Skeletal muscle satellite cell (primary cell): ENCODE measurements around the gene CHRD.

Experiments
- H3K27me3 ChIP-seq: 2 replicates; pipeline ENCODE4 v1.7.0; 2013; ENCODE audit warnings: low read length; ENCODE audit not compliant: control insufficient read depth, insufficient read depth
- H3K36me3 ChIP-seq: 2 replicates; pipeline ENCODE4 v1.7.0; 2013; ENCODE audit warnings: mild to moderate bottlenecking, control low read depth, low read length; ENCODE audit not compliant: insufficient read depth
- H3K4me1 ChIP-seq: 2 replicates; pipeline ENCODE4 v1.7.0; 2013; ENCODE audit warnings: low read length; ENCODE audit not compliant: control insufficient read depth, insufficient read depth
- H3K4me2 ChIP-seq: 2 replicates; pipeline ENCODE4 v1.7.0; 2013; ENCODE audit warnings: mild to moderate bottlenecking, low read length
- H3K4me3 ChIP-seq: 2 replicates; pipeline ENCODE4 v1.7.0; 2013; ENCODE audit warnings: low read length
- H3K9ac ChIP-seq: 2 replicates; pipeline ENCODE4 v1.7.0; 2013; ENCODE audit warnings: mild to moderate bottlenecking, low read depth, low read length, moderate library complexity
- H3K9me3 ChIP-seq: replicated peaks from 2 replicates; pipeline ENCODE4 v1.7.0; 2013; ENCODE audit warnings: mild to moderate bottlenecking, control low read depth, low read length

The CHRD gene

DNA sequence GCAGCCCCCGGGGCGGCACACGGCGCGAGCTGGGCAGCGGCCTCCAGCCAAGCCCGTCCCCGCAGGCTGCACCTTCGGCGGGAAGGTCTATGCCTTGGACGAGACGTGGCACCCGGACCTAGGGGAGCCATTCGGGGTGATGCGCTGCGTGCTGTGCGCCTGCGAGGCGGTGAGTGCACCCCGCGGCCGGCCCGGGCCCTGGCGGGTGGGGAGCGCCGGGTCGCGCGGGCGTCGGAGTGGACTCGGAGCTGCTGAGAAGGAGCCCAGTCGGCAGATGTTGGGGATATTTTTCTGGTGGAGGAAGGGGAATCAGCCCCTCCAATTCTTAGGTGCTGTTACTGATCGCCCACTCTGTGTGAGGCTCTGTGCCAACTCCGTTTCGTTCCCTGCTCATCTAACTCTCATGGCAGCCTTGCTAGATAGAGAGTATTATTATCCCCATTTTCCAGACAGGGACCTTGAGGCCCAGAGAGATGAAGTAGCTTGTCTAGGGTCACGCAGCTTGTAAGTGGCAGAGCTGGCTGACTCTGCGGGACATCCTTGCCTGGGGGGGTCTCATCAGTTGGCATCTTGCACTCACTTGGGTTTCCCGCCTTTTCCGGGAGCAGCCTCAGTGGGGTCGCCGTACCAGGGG is 890 bp downstream of the CHRD start:
- Histone ChIP-seq H3K4me2 (peak overlapping the region; percentile 78), H3K9me3 (no peaks in the 10 kb centered on the region), H3K4me1 (peaks cover 22% of the 10 kb centered on the region), H3K9ac (no peak overlapping the region), H3K27me3 (peaks cover 47% of the 10 kb centered on the region), H3K4me3 (peak overlapping the region; percentile 65), H3K36me3 (no peaks in the 10 kb centered on the region)

DNA sequence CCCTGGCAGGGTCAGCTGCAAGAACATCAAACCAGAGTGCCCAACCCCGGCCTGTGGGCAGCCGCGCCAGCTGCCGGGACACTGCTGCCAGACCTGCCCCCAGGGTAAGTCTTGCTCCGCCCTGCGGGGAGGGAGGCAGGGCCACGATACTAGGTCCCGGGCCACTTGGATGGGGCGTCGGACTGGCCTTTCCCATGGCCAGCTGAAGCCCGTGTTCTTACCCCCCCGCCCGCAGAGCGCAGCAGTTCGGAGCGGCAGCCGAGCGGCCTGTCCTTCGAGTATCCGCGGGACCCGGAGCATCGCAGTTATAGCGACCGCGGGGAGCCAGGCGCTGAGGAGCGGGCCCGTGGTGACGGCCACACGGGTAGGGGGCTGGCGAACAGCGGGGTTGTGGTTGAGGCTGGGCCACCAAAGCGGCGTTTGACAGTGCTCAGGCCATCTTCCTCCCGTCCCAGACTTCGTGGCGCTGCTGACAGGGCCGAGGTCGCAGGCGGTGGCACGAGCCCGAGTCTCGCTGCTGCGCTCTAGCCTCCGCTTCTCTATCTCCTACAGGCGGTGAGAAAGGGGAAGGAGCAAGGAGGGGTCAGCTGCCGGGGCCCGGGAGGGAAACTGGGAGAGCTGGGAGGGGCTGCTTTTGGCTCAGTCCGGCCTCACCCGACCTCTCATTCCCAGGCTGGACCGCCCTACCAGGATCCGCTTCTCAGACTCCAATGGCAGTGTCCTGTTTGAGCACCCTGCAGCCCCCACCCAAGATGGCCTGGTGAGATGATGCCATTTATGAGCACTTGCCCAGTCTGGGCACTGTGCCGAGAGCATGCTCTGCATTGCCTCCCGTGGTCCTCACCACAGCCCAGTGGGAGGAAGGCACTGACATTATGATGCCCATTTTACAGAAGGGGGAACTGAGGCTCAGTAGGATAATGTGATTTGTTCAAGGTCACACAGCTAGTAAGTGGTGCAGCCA is 1.7 kb downstream of the CHRD start:
- Histone ChIP-seq H3K9me3 (no peaks in the 10 kb centered on the region), H3K4me2 (peak overlapping the region; percentile 78), H3K36me3 (no peaks in the 10 kb centered on the region), H3K4me1 (peaks cover 22% of the 10 kb centered on the region), H3K9ac (no peak overlapping the region), H3K4me3 (peak overlapping the region; percentile 65), H3K27me3 (peaks cover 42% of the 10 kb centered on the region)

DNA sequence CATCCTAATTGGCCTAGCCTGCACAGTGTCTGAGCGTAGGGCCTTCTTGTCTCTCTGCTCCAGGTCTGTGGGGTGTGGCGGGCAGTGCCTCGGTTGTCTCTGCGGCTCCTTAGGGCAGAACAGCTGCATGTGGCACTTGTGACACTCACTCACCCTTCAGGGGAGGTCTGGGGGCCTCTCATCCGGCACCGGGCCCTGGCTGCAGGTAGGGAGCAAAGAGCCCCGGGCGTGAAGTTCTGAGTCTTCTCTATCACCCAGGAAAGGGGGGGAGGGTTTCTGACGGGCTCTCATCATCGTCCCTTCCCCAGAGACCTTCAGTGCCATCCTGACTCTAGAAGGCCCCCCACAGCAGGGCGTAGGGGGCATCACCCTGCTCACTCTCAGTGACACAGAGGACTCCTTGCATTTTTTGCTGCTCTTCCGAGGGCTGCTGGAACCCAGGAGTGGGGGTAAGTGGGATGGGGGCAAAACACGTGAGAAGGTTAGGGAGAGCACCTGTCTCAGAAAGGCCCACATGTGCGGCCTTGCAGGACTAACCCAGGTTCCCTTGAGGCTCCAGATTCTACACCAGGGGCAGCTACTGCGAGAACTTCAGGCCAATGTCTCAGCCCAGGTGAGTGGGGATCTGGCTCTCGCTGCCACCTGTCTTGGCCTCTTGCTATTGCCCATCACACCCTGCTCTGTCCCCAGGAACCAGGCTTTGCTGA is 2.6 kb downstream of the CHRD start:
- H3K9ac ChIP-seq: no peak overlapping the region
- H3K36me3 ChIP-seq: no peaks in the 10 kb centered on the region
- no peak overlapping the region for H3K4me3 ChIP-seq
- peaks cover 22% of the 10 kb centered on the region for H3K4me1 ChIP-seq
- H3K4me2 ChIP-seq: no peak overlapping the region
- no peaks in the 10 kb centered on the region for H3K9me3 ChIP-seq
- peaks cover 43% of the 10 kb centered on the region for H3K27me3 ChIP-seq

DNA sequence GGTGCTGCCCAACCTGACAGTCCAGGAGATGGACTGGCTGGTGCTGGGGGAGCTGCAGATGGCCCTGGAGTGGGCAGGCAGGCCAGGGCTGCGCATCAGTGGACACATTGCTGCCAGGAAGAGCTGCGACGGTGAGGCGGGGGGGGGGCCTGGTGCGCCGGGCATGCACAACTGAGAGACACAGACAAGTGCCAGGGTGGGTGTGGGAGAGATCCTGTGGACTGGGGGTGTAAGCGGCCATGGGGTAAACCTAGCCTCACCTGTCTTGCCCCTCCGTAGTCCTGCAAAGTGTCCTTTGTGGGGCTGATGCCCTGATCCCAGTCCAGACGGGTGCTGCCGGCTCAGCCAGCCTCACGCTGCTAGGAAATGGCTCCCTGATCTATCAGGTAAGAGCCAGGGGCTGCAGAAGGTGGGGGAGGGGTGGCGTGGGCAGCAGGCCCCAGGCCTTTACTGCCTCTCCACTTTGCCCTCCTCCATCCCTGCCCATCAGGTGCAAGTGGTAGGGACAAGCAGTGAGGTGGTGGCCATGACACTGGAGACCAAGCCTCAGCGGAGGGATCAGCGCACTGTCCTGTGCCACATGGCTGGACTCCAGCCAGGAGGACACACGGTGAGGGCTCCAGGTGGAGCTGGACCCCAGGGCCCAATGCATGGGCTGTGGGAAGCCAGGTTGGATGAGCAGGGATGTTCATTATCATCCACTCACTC is 3.3 kb downstream of the CHRD start:
- Histone ChIP-seq H3K4me2 (no peak overlapping the region), H3K4me1 (peaks cover 22% of the 10 kb centered on the region), H3K4me3 (no peak overlapping the region), H3K36me3 (no peaks in the 10 kb centered on the region), H3K9ac (no peak overlapping the region), H3K27me3 (peaks cover 37% of the 10 kb centered on the region), H3K9me3 (no peaks in the 10 kb centered on the region)

DNA sequence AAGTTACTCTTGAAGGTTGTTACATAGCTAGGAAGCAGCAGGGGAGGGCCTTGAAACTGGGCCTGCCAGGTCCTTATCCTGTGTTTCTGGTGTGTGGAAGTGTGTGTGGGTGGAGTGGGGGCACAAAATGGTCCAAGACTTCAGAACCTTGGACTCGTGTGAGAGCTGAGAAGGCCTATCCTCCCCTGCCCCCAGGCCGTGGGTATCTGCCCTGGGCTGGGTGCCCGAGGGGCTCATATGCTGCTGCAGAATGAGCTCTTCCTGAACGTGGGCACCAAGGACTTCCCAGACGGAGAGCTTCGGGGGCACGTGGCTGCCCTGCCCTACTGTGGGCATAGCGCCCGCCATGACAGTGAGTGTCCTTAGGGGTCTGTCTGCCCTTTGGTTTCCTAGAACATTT is 4.5 kb downstream of the CHRD start:
- Histone ChIP-seq H3K9ac (no peak overlapping the region), H3K4me2 (no peak overlapping the region), H3K4me3 (no peak overlapping the region), H3K36me3 (no peaks in the 10 kb centered on the region), H3K4me1 (peaks cover 15% of the 10 kb centered on the region), H3K27me3 (peaks cover 36% of the 10 kb centered on the region), H3K9me3 (no peaks in the 10 kb centered on the region)

DNA sequence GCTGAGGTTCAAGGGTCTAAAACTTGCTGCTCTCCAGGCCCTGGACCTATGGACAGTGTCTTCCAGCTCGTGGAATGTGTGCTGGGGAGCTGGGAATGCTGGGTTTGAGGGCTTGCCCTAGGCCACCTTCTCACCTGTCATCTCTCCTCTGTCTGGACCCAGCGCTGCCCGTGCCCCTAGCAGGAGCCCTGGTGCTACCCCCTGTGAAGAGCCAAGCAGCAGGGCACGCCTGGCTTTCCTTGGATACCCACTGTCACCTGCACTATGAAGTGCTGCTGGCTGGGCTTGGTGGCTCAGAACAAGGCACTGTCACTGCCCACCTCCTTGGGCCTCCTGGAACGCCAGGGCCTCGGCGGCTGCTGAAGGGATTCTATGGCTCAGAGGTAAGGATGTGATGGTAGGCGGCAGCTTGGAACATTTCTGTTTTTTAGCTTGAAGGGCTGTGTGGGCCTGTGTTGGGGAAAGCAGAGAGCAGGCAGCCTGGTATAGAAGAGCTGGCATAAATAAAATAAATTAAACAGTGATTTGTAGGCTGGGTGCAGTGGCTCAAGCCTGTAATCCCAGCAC is 5.1 kb downstream of the CHRD start:
- H3K4me3 ChIP-seq: no peak overlapping the region
- H3K27me3 ChIP-seq: peaks cover 39% of the 10 kb centered on the region
- H3K4me1 ChIP-seq: peaks cover 14% of the 10 kb centered on the region
- no peaks in the 10 kb centered on the region for H3K9me3 ChIP-seq
- no peak overlapping the region for H3K4me2 ChIP-seq
- no peaks in the 10 kb centered on the region for H3K36me3 ChIP-seq
- H3K9ac ChIP-seq: no peak overlapping the region

DNA sequence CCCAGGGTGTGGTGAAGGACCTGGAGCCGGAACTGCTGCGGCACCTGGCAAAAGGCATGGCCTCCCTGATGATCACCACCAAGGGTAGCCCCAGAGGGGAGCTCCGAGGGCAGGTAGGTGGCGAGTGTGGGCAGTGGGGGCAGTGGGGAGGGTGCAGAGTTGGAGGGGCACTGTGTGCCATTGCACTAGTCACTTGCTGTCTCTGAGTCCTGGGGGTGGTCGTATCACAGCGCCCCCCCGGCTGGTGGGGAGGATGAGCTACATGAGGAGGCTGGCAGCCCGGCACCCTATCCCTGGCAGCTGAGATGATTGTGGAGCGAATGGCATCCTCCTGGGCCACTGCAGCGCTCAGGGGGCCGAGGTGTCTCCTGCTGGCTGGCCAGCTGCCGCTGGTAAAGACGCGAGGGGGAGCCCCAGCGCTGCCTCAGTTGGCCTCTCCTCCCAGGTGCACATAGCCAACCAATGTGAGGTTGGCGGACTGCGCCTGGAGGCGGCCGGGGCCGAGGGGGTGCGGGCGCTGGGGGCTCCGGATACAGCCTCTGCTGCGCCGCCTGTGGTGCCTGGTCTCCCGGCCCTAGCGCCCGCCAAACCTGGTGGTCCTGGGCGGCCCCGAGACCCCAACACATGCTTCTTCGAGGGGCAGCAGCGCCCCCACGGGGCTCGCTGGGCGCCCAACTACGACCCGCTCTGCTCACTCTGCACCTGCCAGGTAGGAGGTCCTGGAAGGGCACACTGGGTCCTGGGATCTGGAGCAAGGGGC is 6.4 kb downstream of the CHRD start:
- H3K9ac ChIP-seq: no peak overlapping the region
- peaks cover 5% of the 10 kb centered on the region for H3K4me1 ChIP-seq
- no peak overlapping the region for H3K4me2 ChIP-seq
- no peak overlapping the region for H3K4me3 ChIP-seq
- no peaks in the 10 kb centered on the region for H3K36me3 ChIP-seq
- peaks cover 41% of the 10 kb centered on the region for H3K27me3 ChIP-seq
- no peaks in the 10 kb centered on the region for H3K9me3 ChIP-seq

DNA sequence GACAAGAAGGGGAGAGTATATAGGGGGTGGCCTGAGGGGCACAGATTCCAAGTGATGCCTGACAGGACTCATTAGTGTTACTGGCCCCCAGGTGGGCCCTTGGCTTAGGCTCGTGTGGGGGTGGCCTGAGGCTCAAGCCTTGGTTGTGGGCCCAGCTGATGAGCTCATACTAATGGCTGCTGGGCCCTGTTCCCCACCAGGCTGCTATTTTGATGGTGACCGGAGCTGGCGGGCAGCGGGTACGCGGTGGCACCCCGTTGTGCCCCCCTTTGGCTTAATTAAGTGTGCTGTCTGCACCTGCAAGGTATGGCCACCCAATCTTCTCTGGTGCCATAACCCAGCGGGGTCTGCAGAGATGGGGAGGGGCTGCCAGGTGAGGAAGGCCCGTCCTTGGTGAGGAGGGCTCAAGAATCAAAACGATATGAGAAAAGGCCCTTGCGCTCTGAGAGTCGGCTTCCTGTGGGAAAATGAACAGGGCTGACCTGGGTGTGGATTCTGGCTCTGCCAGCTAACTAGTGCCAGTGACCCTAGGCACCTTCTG is 7.4 kb downstream of the CHRD start:
- no peak overlapping the region for H3K9ac ChIP-seq
- no peak overlapping the region for H3K4me2 ChIP-seq
- no peaks in the 10 kb centered on the region for H3K9me3 ChIP-seq
- no peak overlapping the region for H3K4me3 ChIP-seq
- no peaks in the 10 kb centered on the region for H3K4me1 ChIP-seq
- peaks cover 39% of the 10 kb centered on the region for H3K27me3 ChIP-seq
- H3K36me3 ChIP-seq: no peaks in the 10 kb centered on the region

DNA sequence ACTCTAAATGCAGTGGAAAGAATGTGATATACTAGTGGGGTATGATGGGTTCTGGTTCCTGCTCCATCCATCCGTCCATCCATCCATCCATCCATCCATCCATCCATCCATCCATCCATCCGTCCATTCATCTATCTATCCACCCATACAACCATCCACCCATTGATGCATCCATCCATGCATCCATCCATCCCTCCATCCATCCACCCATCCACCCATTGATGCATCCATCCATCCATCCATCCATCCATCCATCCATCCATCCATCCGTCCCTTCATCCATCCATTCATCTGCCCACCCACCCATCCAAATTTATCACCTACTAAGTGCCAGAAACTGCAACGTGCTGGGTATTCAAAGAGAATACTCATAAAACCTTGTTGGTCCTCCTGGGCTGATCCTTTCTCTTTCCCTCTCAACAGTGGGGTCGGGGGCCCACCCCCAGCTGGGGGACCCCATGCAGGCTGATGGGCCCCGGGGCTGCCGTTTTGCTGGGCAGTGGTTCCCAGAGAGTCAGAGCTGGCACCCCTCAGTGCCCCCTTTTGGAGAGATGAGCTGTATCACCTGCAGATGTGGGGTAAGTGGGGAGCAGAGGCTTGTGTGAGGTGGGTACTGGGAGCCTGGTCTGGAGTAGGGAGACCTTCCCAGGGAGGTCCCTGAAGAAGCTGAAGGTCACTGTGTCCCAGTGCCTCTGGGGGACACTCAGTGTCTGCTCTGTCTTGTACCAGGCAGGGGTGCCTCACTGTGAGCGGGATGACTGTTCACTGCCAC is 8.5 kb downstream of the CHRD start:
- no peak overlapping the region for H3K9ac ChIP-seq
- H3K4me3 ChIP-seq: no peak overlapping the region
- peaks cover 42% of the 10 kb centered on the region for H3K27me3 ChIP-seq
- no peak overlapping the region for H3K4me2 ChIP-seq
- no peaks in the 10 kb centered on the region for H3K4me1 ChIP-seq
- no peaks in the 10 kb centered on the region for H3K36me3 ChIP-seq
- no peaks in the 10 kb centered on the region for H3K9me3 ChIP-seq

DNA sequence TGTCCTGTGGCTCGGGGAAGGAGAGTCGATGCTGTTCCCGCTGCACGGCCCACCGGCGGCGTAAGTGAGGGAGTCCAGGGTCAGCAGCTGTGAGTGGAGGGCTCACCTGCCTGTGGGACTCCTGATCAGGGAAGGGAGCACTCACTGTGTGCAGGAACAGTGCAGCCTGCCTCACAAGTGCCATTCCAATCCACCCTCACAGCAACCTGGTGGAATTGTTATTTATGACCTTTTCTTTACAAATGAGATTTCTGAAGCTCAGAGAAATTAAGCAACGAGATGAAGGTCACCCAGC is 9.0 kb downstream of the CHRD start:
- Histone ChIP-seq H3K36me3 (no peaks in the 10 kb centered on the region), H3K4me1 (no peaks in the 10 kb centered on the region), H3K4me2 (no peak overlapping the region), H3K4me3 (no peak overlapping the region), H3K9ac (no peak overlapping the region), H3K9me3 (no peaks in the 10 kb centered on the region), H3K27me3 (peaks cover 43% of the 10 kb centered on the region)
